ENCODE data around the gene BASP1. TPM values are rescaled to one million over a fixed set of nuclear protein-coding genes. Genes with fewer than 3 reads are reported as not detected.

BASP1 gene
- total and polyA plus RNA-seq, 10 of the 15 experiments (the other 5 are each of a cell fraction or from before 2014, with no cell fraction given) = 27.3 to 190 (median 102) TPM

DNA sequence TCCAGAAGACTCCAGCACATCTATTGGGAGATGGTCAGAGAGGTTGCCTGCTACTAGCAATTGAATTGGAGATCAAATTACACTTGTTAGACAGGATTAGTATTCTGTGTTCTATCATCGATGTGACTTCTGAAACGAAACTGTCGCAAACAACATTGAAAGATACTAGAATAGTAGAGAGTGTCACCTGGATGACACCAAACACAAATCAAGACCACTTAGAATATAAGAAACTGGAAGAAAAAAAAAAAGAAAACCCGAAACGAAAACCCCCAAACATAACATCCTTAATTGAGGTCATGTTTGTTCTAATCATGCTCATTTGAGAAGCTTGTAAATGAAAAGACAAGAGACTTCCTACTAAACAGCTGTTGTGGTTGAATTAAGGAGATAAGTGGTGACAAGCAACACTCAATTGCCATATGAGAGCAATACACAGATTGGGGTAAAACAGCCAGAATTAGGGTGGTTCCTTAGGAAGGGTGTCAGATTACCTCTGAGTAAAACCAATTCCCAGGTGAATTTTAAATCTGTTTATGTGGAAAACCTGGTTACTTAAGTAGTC, 97.6 kb downstream of the BASP1 start (continued):
- no peak for TF ChIP-seq NR2C1 (IDR thresholded peaks at IDR 0.05)
- peak; percentile 39; the same call in 1 of the 2 replicates for TF ChIP-seq FOXM1 (IDR thresholded peaks at IDR 0.05; ENCODE audit: low read depth, low read length)
- TF ChIP-seq MYB (IDR thresholded peaks at IDR 0.05; ENCODE audit: borderline replicate concordance, low read depth, low read length) = no peak
- no peak for TF ChIP-seq RAD51 (IDR thresholded peaks at IDR 0.05)
- TF ChIP-seq KDM1A (IDR thresholded peaks at IDR 0.05; ENCODE audit: borderline replicate concordance) = no peak
- TF ChIP-seq, protein P1, sequence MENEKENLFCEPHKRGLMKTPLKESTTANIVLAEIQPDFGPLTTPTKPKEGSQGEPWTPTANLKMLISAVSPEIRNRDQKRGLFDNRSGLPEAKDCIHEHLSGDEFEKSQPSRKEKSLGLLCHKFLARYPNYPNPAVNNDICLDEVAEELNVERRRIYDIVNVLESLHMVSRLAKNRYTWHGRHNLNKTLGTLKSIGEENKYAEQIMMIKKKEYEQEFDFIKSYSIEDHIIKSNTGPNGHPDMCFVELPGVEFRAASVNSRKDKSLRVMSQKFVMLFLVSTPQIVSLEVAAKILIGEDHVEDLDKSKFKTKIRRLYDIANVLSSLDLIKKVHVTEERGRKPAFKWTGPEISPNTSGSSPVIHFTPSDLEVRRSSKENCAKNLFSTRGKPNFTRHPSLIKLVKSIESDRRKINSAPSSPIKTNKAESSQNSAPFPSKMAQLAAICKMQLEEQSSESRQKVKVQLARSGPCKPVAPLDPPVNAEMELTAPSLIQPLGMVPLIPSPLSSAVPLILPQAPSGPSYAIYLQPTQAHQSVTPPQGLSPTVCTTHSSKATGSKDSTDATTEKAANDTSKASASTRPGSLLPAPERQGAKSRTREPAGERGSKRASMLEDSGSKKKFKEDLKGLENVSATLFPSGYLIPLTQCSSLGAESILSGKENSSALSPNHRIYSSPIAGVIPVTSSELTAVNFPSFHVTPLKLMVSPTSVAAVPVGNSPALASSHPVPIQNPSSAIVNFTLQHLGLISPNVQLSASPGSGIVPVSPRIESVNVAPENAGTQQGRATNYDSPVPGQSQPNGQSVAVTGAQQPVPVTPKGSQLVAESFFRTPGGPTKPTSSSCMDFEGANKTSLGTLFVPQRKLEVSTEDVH (IDR thresholded peaks at IDR 0.05; ENCODE audit: low read depth, partially characterized antibody) = no peak
- no peak for TF ChIP-seq POLR2AphosphoS5 (IDR thresholded peaks at IDR 0.05; ENCODE audit: low read length)
- TF ChIP-seq, protein P2, sequence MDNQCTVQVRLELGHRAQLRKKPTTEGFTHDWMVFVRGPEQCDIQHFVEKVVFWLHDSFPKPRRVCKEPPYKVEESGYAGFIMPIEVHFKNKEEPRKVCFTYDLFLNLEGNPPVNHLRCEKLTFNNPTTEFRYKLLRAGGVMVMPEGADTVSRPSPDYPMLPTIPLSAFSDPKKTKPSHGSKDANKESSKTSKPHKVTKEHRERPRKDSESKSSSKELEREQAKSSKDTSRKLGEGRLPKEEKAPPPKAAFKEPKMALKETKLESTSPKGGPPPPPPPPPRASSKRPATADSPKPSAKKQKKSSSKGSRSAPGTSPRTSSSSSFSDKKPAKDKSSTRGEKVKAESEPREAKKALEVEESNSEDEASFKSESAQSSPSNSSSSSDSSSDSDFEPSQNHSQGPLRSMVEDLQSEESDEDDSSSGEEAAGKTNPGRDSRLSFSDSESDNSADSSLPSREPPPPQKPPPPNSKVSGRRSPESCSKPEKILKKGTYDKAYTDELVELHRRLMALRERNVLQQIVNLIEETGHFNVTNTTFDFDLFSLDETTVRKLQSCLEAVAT (IDR thresholded peaks at IDR 0.05) = peak; percentile 75
- peak; percentile 98 for TF ChIP-seq MTA2 (IDR thresholded peaks at IDR 0.05; ENCODE audit: low read depth)
- TF ChIP-seq, protein P3, sequence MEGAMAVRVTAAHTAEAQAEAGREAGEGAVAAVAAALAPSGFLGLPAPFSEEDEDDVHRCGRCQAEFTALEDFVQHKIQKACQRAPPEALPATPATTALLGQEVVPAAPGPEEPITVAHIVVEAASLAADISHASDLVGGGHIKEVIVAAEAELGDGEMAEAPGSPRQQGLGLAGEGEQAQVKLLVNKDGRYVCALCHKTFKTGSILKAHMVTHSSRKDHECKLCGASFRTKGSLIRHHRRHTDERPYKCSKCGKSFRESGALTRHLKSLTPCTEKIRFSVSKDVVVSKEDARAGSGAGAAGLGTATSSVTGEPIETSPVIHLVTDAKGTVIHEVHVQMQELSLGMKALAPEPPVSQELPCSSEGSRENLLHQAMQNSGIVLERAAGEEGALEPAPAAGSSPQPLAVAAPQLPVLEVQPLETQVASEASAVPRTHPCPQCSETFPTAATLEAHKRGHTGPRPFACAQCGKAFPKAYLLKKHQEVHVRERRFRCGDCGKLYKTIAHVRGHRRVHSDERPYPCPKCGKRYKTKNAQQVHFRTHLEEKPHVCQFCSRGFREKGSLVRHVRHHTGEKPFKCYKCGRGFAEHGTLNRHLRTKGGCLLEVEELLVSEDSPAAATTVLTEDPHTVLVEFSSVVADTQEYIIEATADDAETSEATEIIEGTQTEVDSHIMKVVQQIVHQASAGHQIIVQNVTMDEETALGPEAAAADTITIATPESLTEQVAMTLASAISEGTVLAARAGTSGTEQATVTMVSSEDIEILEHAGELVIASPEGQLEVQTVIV (IDR thresholded peaks at IDR 0.05; ENCODE audit: borderline replicate concordance, partially characterized antibody) = peak; percentile 15
- TF ChIP-seq TBL1XR1 (IDR thresholded peaks at IDR 0.05; ENCODE audit: low read depth, low read length) = 0 out of 2 replicates have a peak, but pooled peaks have one; percentile 67
